ENCODE results near the gene ROCK1. TPM values are rescaled to one million over a fixed set of nuclear protein-coding genes. Genes with fewer than 3 reads are reported as not detected.

The ROCK1 gene
- total RNA-seq, 1 donor from 2014 or later = 48.0 TPM

DNA sequence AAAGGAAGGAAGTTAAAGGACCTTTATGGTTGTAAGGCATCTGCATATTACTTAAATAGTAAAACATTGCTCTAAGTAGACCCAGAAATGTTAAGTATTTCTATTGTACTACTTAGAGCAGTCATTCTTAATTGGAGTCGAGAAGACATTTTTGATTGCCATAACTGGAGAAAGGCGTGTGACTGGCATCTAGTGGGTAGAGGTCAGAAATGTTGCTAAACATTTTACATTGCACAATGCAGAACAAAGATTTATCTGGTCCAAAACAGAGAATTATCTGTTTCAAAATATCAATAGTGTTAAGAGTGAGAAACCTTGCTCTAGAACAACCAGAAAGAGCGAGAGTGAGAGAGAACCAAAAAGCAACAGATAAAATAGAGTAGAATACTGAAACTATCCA is 23.3 kb upstream of the ROCK1 start:
- Mint-ChIP-seq H3K9me3 (peaks cover 9% of the 10 kb centered on the region), H3K36me3 (no peaks in the 10 kb centered on the region), H3K27ac (no peak overlapping the region), H3K4me1 (no peaks in the 10 kb centered on the region), H3K27me3 (ENCODE audit: low read depth) (no peaks in the 10 kb centered on the region), H3K4me3 (no peak overlapping the region)
- TF ChIP-seq, protein P1, sequence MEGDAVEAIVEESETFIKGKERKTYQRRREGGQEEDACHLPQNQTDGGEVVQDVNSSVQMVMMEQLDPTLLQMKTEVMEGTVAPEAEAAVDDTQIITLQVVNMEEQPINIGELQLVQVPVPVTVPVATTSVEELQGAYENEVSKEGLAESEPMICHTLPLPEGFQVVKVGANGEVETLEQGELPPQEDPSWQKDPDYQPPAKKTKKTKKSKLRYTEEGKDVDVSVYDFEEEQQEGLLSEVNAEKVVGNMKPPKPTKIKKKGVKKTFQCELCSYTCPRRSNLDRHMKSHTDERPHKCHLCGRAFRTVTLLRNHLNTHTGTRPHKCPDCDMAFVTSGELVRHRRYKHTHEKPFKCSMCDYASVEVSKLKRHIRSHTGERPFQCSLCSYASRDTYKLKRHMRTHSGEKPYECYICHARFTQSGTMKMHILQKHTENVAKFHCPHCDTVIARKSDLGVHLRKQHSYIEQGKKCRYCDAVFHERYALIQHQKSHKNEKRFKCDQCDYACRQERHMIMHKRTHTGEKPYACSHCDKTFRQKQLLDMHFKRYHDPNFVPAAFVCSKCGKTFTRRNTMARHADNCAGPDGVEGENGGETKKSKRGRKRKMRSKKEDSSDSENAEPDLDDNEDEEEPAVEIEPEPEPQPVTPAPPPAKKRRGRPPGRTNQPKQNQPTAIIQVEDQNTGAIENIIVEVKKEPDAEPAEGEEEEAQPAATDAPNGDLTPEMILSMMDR (IDR thresholded peaks at IDR 0.05; ENCODE audit: unreplicated experiment) = no peak
- no peak for DNase-seq (ENCODE audit: low spot score in 2 of 2, unreplicated experiment in 2 of 2)

DNA sequence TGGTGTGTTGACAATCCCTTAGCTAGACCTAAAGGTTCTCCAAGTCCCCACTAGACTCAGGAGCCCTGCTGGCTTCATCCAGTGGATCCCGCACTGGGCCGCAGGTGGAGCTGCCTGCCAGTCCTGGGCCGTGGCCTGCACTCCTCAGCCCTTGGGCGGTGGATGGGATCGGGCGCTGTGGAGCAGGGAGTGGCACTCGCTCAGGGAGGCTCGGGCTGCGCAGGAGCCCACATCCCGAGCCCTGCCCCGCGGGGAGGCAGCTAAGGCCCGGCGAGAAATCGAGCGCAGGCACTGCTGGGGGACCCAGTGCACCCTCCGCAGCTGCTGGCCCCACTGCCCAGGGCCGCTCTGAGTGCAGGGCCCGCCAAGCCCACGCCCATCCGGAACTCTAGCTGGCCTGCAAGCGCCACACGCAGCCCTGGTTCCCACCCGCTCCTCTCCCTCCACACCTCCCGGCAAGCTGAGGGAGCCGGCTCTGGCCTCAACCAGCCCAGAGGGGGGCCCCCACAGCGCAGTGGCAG is 20.8 kb upstream of the ROCK1 start:
- no peak overlapping the region for H3K4me3 Mint-ChIP-seq
- no peaks in the 10 kb centered on the region for H3K36me3 Mint-ChIP-seq
- no peak overlapping the region for H3K27ac Mint-ChIP-seq
- no peaks in the 10 kb centered on the region for H3K4me1 Mint-ChIP-seq
- DNase-seq (ENCODE audit: low spot score in 2 of 2, unreplicated experiment in 2 of 2) = no peak
- TF ChIP-seq, protein P1 (IDR thresholded peaks at IDR 0.05; ENCODE audit: unreplicated experiment) = no peak
- H3K27me3 Mint-ChIP-seq (ENCODE audit: low read depth) = no peaks in the 10 kb centered on the region
- peaks cover 6% of the 10 kb centered on the region for H3K9me3 Mint-ChIP-seq

DNA sequence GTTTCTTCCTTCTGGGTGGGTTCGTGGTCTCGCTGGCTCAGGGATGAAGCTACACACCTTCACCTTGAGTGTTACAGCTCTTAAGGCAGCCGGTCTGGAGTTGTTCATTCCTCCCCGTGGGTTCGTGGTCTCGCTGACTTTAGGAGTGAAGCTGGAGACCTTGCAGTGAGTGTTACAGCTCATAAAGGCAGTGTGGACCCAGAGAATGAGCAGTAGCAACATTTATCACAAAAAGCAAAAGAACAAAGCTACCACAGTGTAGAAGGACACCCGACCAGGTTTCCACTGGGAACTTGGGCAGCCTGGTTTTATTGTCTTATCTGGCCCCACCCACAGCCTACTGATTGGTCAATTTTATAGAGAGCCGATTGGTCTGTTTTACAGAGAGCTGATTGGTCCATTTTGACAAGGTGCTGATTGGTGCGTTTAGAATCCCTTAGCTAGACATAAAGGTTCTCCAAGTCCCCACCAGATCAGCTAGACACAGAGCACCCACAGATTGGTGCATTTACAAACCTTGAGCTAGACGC is 20.1 kb upstream of the ROCK1 start:
- no peak overlapping the region for H3K27ac Mint-ChIP-seq
- H3K9me3 Mint-ChIP-seq = peaks cover 10% of the 10 kb centered on the region
- DNase-seq (ENCODE audit: low spot score in 2 of 2, unreplicated experiment in 2 of 2) = no peak
- no peak overlapping the region for H3K4me3 Mint-ChIP-seq
- H3K36me3 Mint-ChIP-seq = no peaks in the 10 kb centered on the region
- TF ChIP-seq, protein P1 (IDR thresholded peaks at IDR 0.05; ENCODE audit: unreplicated experiment) = no peak
- no peaks in the 10 kb centered on the region for H3K4me1 Mint-ChIP-seq
- no peaks in the 10 kb centered on the region for H3K27me3 Mint-ChIP-seq (ENCODE audit: low read depth)

DNA sequence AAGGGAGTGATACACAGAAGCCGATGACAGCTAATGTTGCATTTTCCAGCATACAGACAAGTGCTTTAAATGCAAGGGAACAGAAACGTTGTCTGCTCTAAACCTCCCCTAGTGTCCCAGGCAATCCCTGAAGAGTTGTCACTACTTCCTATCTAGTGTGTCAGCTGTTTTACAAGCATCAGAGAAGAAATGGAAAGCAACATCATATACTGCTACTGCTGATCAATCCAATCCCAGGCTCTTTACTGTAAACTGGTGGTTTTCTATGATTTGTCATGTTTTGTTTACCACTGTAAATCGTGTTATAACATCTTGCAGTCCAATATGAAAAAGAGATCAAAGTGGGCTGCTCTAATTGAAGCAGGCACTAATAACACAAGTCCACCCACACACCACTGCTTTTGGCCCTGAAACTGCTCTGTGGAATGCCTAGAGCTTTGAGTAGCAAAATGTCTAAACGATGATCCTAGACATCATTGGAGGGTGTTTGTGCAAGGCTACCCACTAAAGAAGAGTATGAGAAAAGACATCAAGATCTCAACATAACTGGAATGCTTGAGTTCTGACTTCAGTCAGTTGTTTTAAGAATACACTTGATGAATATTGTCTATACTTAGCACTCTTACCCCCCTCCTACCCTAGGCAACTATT is 18.1 kb upstream of the ROCK1 start:
- H3K4me1 Mint-ChIP-seq = no peaks in the 10 kb centered on the region
- no peaks in the 10 kb centered on the region for H3K27me3 Mint-ChIP-seq (ENCODE audit: low read depth)
- no peak overlapping the region for H3K27ac Mint-ChIP-seq
- no peak overlapping the region for H3K4me3 Mint-ChIP-seq
- H3K9me3 Mint-ChIP-seq = peaks cover 4% of the 10 kb centered on the region
- TF ChIP-seq, protein P1 (IDR thresholded peaks at IDR 0.05; ENCODE audit: unreplicated experiment) = no peak
- H3K36me3 Mint-ChIP-seq = no peaks in the 10 kb centered on the region
- DNase-seq (ENCODE audit: low spot score in 2 of 2, unreplicated experiment in 2 of 2) = no peak

DNA sequence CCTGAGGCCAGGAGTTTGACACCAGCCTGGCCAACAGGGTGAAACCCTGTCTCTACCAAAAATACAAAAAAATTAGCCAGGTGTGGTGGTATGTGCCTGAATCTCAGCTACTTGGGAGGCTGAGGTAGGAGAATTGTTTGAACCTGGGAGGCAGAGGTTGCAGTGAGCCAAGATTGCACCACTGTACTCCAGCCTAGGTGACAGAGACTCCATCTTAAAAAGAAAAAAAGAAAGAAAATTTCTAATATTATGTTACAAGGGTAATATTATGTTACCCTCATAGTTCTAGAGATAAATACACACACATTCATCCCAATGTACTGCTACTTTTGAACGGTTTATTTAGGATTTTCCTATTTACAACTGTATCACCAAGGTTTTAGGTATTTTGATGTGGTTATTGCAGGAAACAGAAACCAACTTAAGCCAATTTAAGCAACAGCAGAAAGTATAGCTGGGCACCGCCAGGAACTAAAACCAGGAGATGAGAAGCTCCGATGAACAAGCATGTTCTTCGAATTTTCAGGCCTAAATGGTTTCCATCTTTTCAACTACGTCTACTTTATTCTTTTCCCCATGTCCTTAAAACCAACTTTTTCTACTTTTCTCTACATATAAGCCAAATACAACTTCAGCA is 11.8 kb upstream of the ROCK1 start:
- DNase-seq (ENCODE audit: low spot score in 2 of 2, unreplicated experiment in 2 of 2) = no peak
- peaks cover 4% of the 10 kb centered on the region for H3K9me3 Mint-ChIP-seq
- no peak overlapping the region for H3K4me3 Mint-ChIP-seq
- H3K27me3 Mint-ChIP-seq (ENCODE audit: low read depth) = no peaks in the 10 kb centered on the region
- no peaks in the 10 kb centered on the region for H3K36me3 Mint-ChIP-seq
- H3K27ac Mint-ChIP-seq = no peak overlapping the region
- TF ChIP-seq, protein P1 (IDR thresholded peaks at IDR 0.05; ENCODE audit: unreplicated experiment) = no peak
- H3K4me1 Mint-ChIP-seq = no peaks in the 10 kb centered on the region

Measured in mesothelial cell of epicardium (in vitro differentiated cells).